ENCODE results near the gene TEX2. TPM values are rescaled to one million over a fixed set of nuclear protein-coding genes. Genes with fewer than 3 reads are reported as not detected.

The TEX2 gene
- total RNA-seq, 1 experiment from 2014 or later = 10.8 TPM

- Mint-ChIP-seq H3K27ac (no peak overlapping the region), H3K27me3 (ENCODE audit: low read depth) (no peaks in the 10 kb centered on the region), H3K36me3 (peaks cover 23% of the 10 kb centered on the region), H3K4me3 (no peak overlapping the region), H3K4me1 (peaks cover 29% of the 10 kb centered on the region), H3K9me3 (no peaks in the 10 kb centered on the region)
- POLR2A ChIA-PET = interaction anchor here (0.6 kb wide), 2 partner anchors 127 to 132 kb away, joined by 3 to 4 read pairs; no protein-coding TSS in a partner anchor
- CTCF ChIA-PET = interaction anchor here (0.7 to 3.5 kb wide), 4 partner anchors 67 to 130 kb away, joined by 3 to 27 read pairs (median 4); no protein-coding TSS in a partner anchor
- ATAC-seq = no peak
- TF ChIP-seq ZNF425 (CRISPR knock-in tag; conservative IDR thresholded peaks at IDR 0.05) = no peak
- peak; percentile 91 for TF ChIP-seq GABPB1 (CRISPR knock-in tag; IDR thresholded peaks at IDR 0.05)
- no peak for TF ChIP-seq E2F4 (CRISPR knock-in tag; IDR thresholded peaks at IDR 0.05; ENCODE audit: borderline replicate concordance, low read depth)
- no peak for TF ChIP-seq CBFB (CRISPR knock-in tag; IDR thresholded peaks at IDR 0.05; ENCODE audit: low read depth)
- DNase-seq (ENCODE audit: low spot score) = no peak
Observed at GRCh38 chr17:64150237-64151015, 112.6 kb downstream of the TEX2 start.

GRCh38 chr17:64149196-64149595, 113.9 kb downstream of the TEX2 start:
- ATAC-seq (no peak), DNase-seq (ENCODE audit: low spot score) (no peak)
- TF ChIP-seq FOXK1 (CRISPR knock-in tag; IDR thresholded peaks at IDR 0.05) = no peak
- no peak for TF ChIP-seq TEAD4 (CRISPR knock-in tag; IDR thresholded peaks at IDR 0.05)
- TF ChIP-seq CBFB (CRISPR knock-in tag; IDR thresholded peaks at IDR 0.05; ENCODE audit: low read depth) = no peak
- no peak for TF ChIP-seq SP1 (CRISPR knock-in tag; conservative IDR thresholded peaks at IDR 0.05)
- no peak for TF ChIP-seq PRDM15 (CRISPR knock-in tag; IDR thresholded peaks at IDR 0.05)
- TF ChIP-seq RORB (CRISPR knock-in tag; IDR thresholded peaks at IDR 0.05) = no peak
- TF ChIP-seq GRHL2 (CRISPR knock-in tag; IDR thresholded peaks at IDR 0.05; ENCODE audit: insufficient replicate concordance, severe bottlenecking) = no peak
- TF ChIP-seq AR (CRISPR knock-in tag; IDR thresholded peaks at IDR 0.05) = no peak
- TF ChIP-seq E2F4 (CRISPR knock-in tag; IDR thresholded peaks at IDR 0.05; ENCODE audit: borderline replicate concordance, low read depth) = no peak
- TF ChIP-seq PRRX2 (CRISPR knock-in tag; IDR thresholded peaks at IDR 0.05) = no peak
- no peak for TF ChIP-seq USF2 (CRISPR knock-in tag; IDR thresholded peaks at IDR 0.05)
- no peak for TF ChIP-seq CTCF (IDR thresholded peaks at IDR 0.05)
- no peak for TF ChIP-seq ZNF281 (CRISPR knock-in tag; IDR thresholded peaks at IDR 0.05)
- H3K9me3 Mint-ChIP-seq = no peaks in the 10 kb centered on the region
- H3K4me3 Mint-ChIP-seq = no peak overlapping the region
- peaks cover 23% of the 10 kb centered on the region for H3K4me1 Mint-ChIP-seq
- CTCF ChIA-PET = interaction anchor here (0.6 to 3.5 kb wide), 11 partner anchors 16 to 269 kb away, joined by 3 to 27 read pairs (median 4); no protein-coding TSS in a partner anchor
- peaks cover 23% of the 10 kb centered on the region for H3K36me3 Mint-ChIP-seq
- no peaks in the 10 kb centered on the region for H3K27me3 Mint-ChIP-seq (ENCODE audit: low read depth)
- POLR2A ChIA-PET = interaction anchor here (0.5 to 1.4 kb wide), 6 partner anchors 69 to 527 kb away, joined by 3 to 6 read pairs (median 4); partner anchors contain the start of genes MAP3K3 and TEX2
- no peak overlapping the region for H3K27ac Mint-ChIP-seq

All from WTC11 (cell line).